Measurements from ENCODE around the gene AIDA.
"Not testable (repeated sequence)": the region's sequence is repeated elsewhere in the genome, so short reads cannot be mapped to it uniquely, and the experiment has no call there.

The AIDA gene

GRCh38 chr1:222711319-222712252 lies 705 bp downstream of the AIDA start:
- DNase-seq: peak; percentile 74

GRCh38 chr1:222709700-222710153 lies 2.6 kb downstream of the AIDA start:
- no peak for DNase-seq

DNA sequence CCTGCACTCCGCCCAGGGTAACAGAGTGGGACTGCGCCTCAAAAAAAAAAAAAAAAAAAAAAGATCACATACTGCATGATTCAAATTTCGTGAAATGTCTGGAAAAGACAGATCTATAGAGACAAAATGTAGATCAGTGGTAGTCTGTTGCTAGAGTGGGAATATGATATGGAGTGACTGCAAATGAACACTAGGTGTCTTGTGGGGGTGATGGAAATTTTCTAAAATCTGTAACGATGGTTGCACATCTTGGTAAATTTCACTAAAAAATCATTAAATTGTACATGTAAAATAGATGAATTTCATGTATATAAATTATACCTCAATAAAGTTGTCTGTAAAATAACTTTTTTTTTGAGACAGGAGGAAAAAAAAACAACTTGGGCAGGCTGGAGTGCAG lies 5.5 kb downstream of the AIDA start:
- DNase-seq: no peak

- DNase-seq: no peak
Observed at GRCh38 chr1:222704260-222704659, 8.0 kb downstream of the AIDA start.

DNA sequence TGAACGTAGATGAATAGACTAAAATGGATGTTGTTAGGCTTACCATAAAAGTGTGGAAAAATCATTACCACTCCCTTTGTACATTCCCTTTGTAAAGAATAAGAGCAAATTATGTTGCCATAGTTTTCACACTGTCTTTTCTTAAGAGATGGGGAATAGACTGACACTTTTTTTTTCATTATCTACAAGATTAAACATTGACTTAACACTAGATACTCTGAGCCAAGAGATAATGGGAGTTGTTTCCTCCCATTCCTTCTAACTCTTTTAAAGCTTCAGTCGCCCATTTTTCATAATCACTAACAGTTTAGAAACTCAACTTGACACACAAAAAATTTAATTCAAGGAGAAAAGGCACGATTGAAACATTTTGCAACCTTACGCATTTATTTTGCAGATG lies 10.1 kb downstream of the AIDA start:
- no peak for DNase-seq

DNA sequence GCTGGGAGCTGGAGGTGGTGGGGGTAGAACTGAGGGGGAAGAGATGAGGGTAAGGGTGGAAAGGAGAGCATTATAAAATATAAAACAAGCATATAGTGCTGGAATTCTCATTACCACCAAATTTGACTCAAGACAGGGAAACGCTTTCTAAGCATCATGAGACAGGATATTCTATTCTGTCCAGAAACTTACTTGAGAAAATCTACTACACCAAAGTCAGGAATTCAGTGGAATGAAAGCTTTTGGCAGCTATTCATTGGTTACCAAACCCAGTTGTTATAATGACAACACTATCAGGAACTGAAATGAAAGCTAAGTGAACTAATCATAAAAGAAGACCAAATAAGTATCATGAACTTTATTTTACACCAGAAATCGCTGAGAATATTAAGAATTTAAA lies 14.5 kb downstream of the AIDA start:
- no peak for DNase-seq

- no peak for DNase-seq
Observed at GRCh38 chr1:222697203-222697602, 15.1 kb downstream of the AIDA start.

DNA sequence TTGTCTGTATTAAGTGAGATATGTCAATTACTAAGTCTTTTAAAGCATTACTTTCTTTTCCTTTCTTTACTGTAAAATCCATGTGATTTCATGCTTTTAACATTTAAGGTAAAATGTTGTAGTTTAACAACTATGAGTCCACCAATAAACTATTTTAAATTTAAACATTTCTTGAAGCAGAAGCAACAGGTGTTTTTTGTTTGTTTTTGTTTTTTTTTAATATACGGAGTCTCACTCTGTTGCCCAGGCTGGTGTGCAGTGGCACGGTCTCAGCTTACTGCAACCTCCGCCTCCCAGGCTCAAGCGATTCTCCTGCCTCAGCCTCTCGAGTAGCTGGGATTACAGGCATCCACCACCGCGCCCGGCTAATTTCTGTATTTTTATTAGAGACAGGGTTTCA lies 15.6 kb downstream of the AIDA start:
- DNase-seq: no peak

GRCh38 chr1:222694927-222695326 lies 17.4 kb downstream of the AIDA start:
- DNase-seq: no peak

DNA sequence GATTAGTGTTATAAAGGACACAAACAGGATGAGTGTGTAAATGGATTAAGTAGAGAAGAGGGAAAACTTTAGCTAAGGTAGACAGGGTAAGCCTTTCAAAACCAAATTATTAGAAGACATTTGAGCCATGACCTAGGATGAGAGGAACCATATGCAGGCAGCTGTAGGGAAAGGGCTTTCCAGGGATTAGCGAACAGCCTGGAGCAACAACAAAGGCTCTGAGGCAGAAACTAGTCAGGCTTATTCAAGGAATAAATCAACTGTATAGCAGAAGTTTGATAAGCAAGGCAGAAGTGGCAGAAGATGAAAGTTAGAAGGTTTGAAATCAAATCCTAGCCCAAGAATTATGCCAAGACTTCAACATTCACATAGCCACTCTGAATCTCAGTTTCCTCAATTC lies 21.3 kb downstream of the AIDA start:
- no peak for DNase-seq

- DNase-seq: no peak
Observed at GRCh38 chr1:222680080-222680479, 32.2 kb downstream of the AIDA start.

DNA sequence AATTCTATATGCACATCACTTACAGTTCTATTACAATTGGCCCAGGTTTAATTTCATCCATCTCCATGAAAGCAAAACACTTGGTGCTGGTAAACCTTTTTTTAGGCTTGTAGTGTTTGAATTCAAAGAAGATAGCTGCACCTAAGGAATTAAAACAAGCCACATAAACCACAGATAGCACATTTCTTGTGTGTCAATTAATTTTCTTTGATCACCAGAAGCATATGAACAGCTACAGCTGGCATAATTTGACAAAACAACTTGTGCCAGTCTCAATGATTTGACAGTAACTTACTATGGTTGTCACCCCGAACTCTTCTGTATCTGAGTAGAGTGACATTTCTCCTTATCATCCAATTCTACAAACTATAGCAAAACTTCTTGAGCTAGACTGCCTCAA lies 42.2 kb downstream of the AIDA start:
- DNase-seq: no peak

DNA sequence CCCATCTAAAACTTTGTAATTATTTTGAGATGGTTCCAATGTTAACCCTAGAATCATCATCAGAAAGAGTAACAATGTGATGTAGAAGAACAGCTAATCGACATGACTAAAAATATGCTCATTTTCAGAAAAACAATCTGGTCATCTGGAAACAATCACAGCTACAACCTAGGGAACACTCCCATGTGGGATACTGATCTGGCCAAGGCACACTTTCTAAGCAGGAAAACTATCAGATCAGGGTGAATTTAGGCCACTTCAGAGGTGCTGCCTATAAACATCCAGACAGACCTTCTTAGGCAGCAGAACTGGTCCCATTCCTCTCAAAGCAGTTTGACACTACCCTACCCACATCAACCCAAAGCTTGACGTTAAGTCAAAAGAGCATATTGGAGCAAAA lies 43.2 kb downstream of the AIDA start:
- not testable (repeated sequence) for DNase-seq

DNA sequence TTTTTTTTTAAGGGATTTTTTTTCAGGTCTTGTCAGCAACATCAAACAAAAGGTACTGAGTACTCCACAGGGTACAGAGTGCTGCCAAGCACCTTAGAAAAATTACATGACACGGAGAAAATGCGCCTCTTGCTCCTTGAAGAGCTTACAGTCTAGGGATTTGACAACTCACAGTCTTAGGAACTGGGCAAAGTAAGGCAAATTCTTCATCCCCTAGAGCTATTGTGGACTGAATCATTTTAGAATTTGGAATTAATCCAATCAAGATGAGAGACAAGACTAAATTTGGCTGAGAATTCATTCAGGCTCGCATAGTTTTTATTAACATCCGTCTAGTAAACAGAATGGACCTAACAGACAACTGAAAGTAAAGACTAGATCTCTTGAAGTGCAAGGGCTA lies 44.1 kb downstream of the AIDA start:
- not testable (repeated sequence) for DNase-seq

DNA sequence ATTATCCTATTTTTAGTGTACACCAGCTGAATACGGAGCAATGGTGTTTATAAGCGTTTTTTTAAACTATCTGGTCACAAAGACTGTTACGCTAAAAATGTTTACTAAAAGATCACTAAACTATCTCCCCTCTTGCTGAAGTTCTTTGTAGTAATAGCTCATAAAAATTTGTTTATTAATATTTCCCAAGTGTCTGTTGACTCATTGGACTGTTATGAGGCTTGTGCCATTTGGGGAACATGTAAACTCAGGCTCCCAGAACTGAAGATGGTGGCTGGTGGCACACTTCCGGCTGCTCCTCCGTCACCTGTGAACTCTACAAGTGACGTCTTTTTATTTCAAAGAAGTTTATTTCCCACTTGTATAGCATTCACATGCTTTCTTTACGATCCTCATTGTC lies 46.3 kb downstream of the AIDA start:
- DNase-seq: no peak

DNA sequence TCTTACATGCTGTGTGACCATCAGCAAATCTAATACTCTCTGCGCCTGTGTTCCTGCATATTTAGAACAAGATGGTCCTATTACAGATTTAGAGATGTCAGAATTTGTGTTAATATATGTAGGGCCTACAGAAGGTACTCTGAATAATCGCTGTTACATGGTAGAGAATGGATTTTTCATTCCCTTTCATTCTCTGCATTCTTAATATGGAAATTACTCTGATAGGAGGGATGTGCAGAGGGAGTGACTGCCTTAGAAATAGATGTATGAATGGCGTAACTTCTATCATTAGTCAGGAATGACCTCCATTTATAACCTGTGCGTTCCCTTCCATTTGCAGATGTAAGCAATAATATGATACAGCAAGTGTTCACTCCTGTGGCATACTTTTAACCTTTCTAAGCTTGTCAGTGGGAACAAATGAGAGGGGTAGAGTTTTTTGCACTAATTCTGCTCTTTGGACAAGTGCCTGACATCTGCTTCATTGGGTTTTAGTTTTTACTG lies 48.8 kb downstream of the AIDA start:
- no peak for DNase-seq

GRCh38 chr1:222657899-222658298 lies 54.4 kb downstream of the AIDA start:
- no peak for DNase-seq

- DNase-seq: no peak
Observed at GRCh38 chr1:222656391-222657155, 55.7 kb downstream of the AIDA start.

- peak; percentile 93 for DNase-seq
Observed at GRCh38 chr1:222654849-222655248, 57.4 kb downstream of the AIDA start.

DNA sequence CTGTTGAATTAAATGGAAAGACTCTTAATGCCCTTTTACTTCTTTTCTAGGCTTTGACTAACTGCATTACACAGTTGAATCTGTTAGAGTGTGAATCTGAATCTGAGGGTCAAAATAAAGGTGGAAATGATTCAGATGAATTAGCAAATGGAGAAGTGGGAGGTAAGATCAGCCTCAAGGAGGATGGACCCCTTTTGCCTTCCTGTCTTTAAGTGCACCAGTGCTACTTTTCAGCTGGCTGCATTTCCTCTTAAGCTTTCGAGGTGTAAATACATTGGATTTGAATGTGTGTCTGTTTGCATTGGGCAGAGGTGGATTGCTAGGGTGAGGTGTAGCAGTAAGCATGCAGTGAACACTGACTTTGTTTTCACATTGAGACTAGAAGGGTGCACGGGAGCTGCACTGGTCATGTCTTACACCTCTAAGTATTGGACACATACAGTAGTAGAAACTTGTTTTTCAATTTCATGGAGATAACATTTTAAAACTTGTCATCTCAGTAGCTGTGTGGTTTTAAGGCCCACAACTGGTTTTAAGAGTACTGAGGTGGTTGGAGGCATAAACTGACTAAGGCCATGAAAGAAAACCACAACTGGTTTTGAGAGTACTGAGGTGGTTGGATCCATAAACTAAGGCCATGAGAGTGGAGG lies 59.0 kb downstream of the AIDA start:
- DNase-seq: peak; percentile 43

GRCh38 chr1:222652676-222653075 lies 59.6 kb downstream of the AIDA start:
- DNase-seq: no peak

- no peak for DNase-seq
Observed at GRCh38 chr1:222644636-222644980, 67.7 kb downstream of the AIDA start.

DNA sequence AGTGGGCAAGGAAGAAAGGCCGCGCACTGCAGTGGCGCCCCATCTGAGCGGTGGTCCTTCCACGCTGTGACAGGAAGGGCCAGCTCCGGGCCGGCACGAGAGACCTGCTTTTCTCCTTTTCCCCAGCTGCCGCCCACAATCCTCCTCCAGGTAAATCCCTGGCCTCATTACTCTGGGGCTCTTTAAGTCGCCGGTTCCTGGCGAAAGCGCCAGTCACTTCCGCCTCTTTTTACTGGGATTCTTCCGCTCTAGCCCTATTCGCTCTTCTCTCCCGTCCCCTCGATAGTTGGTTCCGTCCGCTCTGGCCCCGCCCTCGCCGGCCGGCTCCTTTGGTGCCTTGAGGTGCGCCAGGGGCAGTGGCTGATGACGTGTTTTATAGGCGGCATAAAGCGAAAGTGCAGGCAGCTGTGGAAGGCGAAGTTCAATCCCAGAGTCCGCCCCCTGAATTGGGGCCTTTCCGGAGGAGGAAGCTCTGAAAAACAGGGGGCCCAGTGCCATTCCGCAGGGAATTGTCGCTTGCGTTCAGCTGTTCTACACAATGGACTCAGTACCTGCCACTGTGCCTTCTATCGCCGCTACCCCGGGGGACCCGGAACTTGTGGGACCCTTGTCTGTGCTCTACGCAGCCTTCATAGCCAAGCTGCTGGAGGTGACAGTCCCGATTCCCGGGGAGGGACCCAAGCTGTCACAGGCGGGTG lies 68.2 kb downstream of the AIDA start:
- DNase-seq: peak; percentile 99
